Measurements from ENCODE around the gene RMND5B. TPM values are rescaled to one million over a fixed set of nuclear protein-coding genes. Genes with fewer than 3 reads are reported as not detected.

RMND5B gene
- total and polyA plus RNA-seq, 3 experiments from 2014 or later, result 22.0 to 28.8 (median 27.9) TPM

DNA sequence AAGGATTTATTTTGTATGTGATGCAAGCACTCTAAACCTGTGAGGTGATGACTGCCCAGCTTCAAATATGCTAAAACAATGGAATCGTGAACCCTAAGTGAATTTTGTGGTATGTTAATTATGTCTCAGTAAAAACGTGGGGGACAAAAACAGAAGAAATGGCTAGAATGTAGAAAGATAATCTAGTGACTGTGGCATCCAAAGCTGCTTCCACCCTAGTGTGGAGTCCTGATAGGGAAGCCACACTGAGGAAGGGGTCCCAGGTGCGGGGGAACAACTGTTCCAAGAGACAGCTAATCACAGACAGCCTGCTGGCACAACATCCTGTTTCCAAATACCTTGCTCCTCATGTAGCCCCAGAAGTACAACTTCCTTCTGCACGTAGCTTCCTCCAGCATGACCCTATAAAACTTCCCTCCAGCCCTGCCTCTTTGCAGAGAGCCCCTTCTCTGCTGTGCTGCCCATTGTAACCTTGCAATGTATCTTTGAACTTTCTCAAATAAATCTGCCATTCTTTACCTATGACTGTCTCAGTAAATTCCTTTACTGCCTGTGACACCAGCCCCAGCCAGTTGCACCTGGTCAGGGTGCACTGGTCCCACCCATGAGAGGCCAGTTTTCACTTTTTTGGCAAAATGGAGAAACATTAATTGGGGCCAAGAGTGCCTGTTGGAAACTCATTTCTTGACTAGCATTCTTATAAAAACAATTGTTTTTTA is 51.5 kb downstream of the RMND5B start:
- ChIA-PET POLR2A (no interaction called here), CTCF (no interaction called here)
- no peak overlapping the region for H3K4me3 ChIP-seq (ENCODE audit: low read length)
- peaks cover 0 to 2% (median 0%) of the 10 kb centered on the region in 5 donors for H3K9me3 Mint-ChIP-seq
- no peaks in the 10 kb centered on the region for H3K36me3 Mint-ChIP-seq
- H3K27me3 ChIP-seq (ENCODE audit: insufficient read depth, low read length, poor library complexity, severe bottlenecking), result no peaks in the 10 kb centered on the region
- no peak overlapping the region for H3K27ac ChIP-seq (ENCODE audit: low read depth, low read length)
- no peaks in the 10 kb centered on the region for H3K9me3 ChIP-seq (ENCODE audit: low read length)
- peaks cover 7 to 18% of the 10 kb centered on the region in 2 donors for H3K27me3 Mint-ChIP-seq
- no peaks in the 10 kb centered on the region for H3K4me1 ChIP-seq (ENCODE audit: insufficient read depth, low read length)
- no peaks in the 10 kb centered on the region for H3K36me3 ChIP-seq (ENCODE audit: insufficient read depth, low read length)
- H3K27ac Mint-ChIP-seq, result no peak overlapping the region
- H3K4me3 Mint-ChIP-seq, result no peak overlapping the region
- DNase-seq, result no peak
- no peaks in the 10 kb centered on the region for H3K4me1 Mint-ChIP-seq

DNA sequence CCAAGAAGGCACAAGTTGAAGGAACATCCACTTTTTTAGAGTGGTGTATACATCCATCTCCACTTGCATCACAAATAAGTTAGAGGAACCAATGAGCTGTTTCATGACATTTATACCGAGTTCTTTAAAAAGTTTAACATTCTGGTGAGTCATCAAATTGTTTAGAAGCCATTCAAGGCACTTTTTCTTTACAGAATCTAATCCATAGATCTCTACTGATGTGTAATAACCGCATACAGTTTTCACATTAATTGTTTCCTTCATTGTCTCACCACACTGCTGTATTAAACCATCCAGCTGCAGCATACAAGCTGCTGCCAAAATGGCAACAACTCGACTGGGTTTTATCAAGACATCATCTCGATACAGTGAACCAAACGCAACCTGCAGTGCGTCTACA is 55.6 kb downstream of the RMND5B start:
- H3K36me3 ChIP-seq (ENCODE audit: insufficient read depth, low read length), result no peaks in the 10 kb centered on the region
- Mint-ChIP-seq H3K4me1 (no peaks in the 10 kb centered on the region), H3K9me3 (no peaks in the 10 kb centered on the region), H3K36me3 (no peaks in the 10 kb centered on the region), H3K27me3 (peaks cover 0 to 9% of the 10 kb centered on the region in 2 donors), H3K4me3 (no peak overlapping the region), H3K27ac (no peak overlapping the region)
- DNase-seq, result no peak
- H3K4me3 ChIP-seq (ENCODE audit: low read length), result no peak overlapping the region
- no peak overlapping the region for H3K27ac ChIP-seq (ENCODE audit: low read depth, low read length)
- no peaks in the 10 kb centered on the region for H3K9me3 ChIP-seq (ENCODE audit: low read length)
- POLR2A ChIA-PET, result no interaction called here
- CTCF ChIA-PET, result interaction anchor here (0.7 kb wide), 1 partner anchor 125 kb away, joined by 3 read pairs; no protein-coding TSS in a partner anchor
- H3K27me3 ChIP-seq (ENCODE audit: insufficient read depth, low read length, poor library complexity, severe bottlenecking), result no peaks in the 10 kb centered on the region
- no peaks in the 10 kb centered on the region for H3K4me1 ChIP-seq (ENCODE audit: insufficient read depth, low read length)

DNA sequence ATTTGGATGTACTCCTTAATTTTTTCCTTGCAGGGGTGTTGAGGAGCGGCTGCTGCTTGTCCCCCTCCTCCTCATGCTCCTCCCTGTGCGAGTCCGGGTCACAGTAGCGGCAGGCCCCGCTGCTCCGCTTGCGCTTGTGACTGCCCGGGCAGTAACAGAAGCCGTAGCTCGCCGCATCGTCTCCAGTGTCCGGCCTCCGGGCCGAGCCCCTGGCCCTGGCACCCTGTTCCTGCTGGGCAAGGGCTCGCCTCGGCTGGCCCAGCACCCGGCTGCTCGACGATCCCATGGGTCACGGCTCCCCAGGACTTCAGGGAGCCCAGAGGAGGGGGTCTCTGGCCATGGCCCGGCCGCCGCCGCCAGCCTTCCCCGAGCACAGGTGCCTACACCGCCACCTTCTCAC is 56.2 kb downstream of the RMND5B start, which contains the start of gene GMCL2:
TSS of gene GMCL2 (minus strand) at position 358 of the 400 bp plus-strand sequence. CDS start at position 286, 72 bp downstream.
- Mint-ChIP-seq H3K27me3 (peaks cover 0 to 9% of the 10 kb centered on the region in 2 donors), H3K9me3 (no peaks in the 10 kb centered on the region), H3K4me3 (no peak within 1 kb of the TSS), H3K27ac (no peak within 1 kb of the TSS), H3K36me3 (no peaks in the 10 kb centered on the region), H3K4me1 (no peaks in the 10 kb centered on the region)
- DNase-seq, result no peak
- Histone ChIP-seq H3K27ac (ENCODE audit: low read depth, low read length) (no peak within 1 kb of the TSS), H3K36me3 (ENCODE audit: insufficient read depth, low read length) (no peaks in the 10 kb centered on the region), H3K4me1 (ENCODE audit: insufficient read depth, low read length) (no peaks in the 10 kb centered on the region), H3K9me3 (ENCODE audit: low read length) (no peaks in the 10 kb centered on the region), H3K27me3 (ENCODE audit: insufficient read depth, low read length, poor library complexity, severe bottlenecking) (no peaks in the 10 kb centered on the region), H3K4me3 (ENCODE audit: low read length) (no peak within 1 kb of the TSS)
- CTCF ChIA-PET, result interaction anchor here (1.6 kb wide), 1 partner anchor 14 kb away, joined by 3 read pairs; no protein-coding TSS in a partner anchor
- POLR2A ChIA-PET, result no interaction called here

DNA sequence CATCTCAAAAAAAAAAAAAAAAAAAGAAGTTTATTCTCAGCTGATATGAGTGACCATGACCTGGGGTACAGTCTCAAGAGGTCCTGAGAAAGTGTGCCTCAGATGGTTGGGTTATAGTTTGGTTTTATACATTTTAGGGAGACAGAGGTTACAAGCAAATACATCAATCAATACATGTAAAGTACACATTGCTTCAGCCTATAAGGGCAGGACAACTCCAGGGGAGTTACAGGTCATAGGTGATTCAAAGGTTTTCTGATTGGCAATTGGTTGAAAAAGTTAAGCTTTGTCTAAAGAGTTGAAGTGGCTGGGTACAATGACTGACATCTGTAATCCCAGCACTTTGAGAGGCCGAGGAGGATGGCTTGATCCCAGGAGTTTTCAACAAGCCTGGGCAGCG is 58.6 kb downstream of the RMND5B start:
- Histone ChIP-seq H3K9me3 (ENCODE audit: low read length) (no peaks in the 10 kb centered on the region), H3K27ac (ENCODE audit: low read depth, low read length) (no peak overlapping the region), H3K4me3 (ENCODE audit: low read length) (no peak overlapping the region), H3K4me1 (ENCODE audit: insufficient read depth, low read length) (peaks cover 17% of the 10 kb centered on the region), H3K27me3 (ENCODE audit: insufficient read depth, low read length, poor library complexity, severe bottlenecking) (no peaks in the 10 kb centered on the region), H3K36me3 (ENCODE audit: insufficient read depth, low read length) (no peaks in the 10 kb centered on the region)
- Mint-ChIP-seq H3K27me3 (peaks cover 2 to 9% of the 10 kb centered on the region in 2 donors), H3K4me3 (no peak overlapping the region), H3K9me3 (peaks cover 0 to 3% (median 0%) of the 10 kb centered on the region in 5 donors), H3K4me1 (peaks cover 17 to 22% (median 18%) of the 10 kb centered on the region in 3 donors), H3K27ac (peak overlapping the region in 1 of 8 donors; percentile 15), H3K36me3 (no peaks in the 10 kb centered on the region)
- ChIA-PET CTCF (interaction anchor here (1.2 to 1.8 kb wide), 2 partner anchors 25 to 45 kb away, joined by 3 to 7 read pairs; no protein-coding TSS in a partner anchor), POLR2A (no interaction called here)
- DNase-seq, result no peak

DNA sequence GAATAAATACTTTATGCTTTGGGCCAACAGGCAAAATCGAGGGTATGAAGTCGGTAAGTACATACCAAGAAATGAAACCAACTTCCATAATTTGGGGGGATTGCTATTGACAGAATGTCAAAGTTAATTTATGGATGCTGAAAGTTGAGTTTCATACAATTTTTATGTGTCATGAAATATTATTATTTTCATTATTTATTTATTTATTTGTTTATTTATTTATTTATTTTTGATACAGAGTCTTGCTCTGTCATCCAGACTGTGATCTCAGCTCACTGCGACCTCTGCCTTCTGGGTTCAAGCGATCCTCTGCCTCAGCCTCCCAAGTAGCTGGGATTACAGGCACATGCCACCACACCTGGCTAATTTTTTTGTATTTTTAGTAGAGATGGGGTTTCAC is 60.8 kb downstream of the RMND5B start:
- no peaks in the 10 kb centered on the region for H3K27me3 ChIP-seq (ENCODE audit: insufficient read depth, low read length, poor library complexity, severe bottlenecking)
- no peaks in the 10 kb centered on the region for H3K36me3 ChIP-seq (ENCODE audit: insufficient read depth, low read length)
- peaks cover 22 to 27% (median 24%) of the 10 kb centered on the region in 3 donors for H3K4me1 Mint-ChIP-seq
- ChIA-PET CTCF (no interaction called here), POLR2A (no interaction called here)
- no peaks in the 10 kb centered on the region for H3K36me3 Mint-ChIP-seq
- H3K4me3 ChIP-seq (ENCODE audit: low read length), result no peak overlapping the region
- H3K4me3 Mint-ChIP-seq, result no peak overlapping the region
- peaks cover 18% of the 10 kb centered on the region for H3K4me1 ChIP-seq (ENCODE audit: insufficient read depth, low read length)
- no peak for DNase-seq
- peaks cover 2 to 9% of the 10 kb centered on the region in 2 donors for H3K27me3 Mint-ChIP-seq
- H3K9me3 ChIP-seq (ENCODE audit: low read length), result no peaks in the 10 kb centered on the region
- H3K27ac ChIP-seq (ENCODE audit: low read depth, low read length), result no peak overlapping the region
- no peak overlapping the region for H3K27ac Mint-ChIP-seq
- peaks cover 0 to 3% (median 0%) of the 10 kb centered on the region in 5 donors for H3K9me3 Mint-ChIP-seq

DNA sequence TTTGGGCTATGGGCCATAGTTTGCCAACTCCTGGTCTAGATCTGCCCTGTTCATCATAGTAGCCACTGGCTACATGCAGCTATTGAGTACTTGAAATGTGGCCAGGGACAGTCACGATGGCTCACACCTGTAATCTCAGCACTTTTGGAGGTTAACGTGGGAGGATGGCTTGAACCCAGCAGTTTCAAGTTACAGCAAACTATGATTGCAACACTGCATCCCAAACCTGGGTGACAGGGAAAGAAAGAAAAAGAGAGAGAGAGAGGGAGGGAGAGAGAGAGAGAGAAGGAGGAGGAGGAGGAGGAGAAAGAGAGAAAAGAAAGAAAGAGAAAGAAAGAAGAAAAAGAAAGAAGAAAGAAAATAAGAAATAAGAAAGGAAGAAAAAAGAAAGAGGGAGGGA is 61.4 kb downstream of the RMND5B start:
- ChIA-PET POLR2A (no interaction called here), CTCF (no interaction called here)
- Histone ChIP-seq H3K27me3 (ENCODE audit: insufficient read depth, low read length, poor library complexity, severe bottlenecking) (no peaks in the 10 kb centered on the region), H3K36me3 (ENCODE audit: insufficient read depth, low read length) (no peaks in the 10 kb centered on the region), H3K27ac (ENCODE audit: low read depth, low read length) (no peak overlapping the region), H3K4me3 (ENCODE audit: low read length) (no peak overlapping the region), H3K4me1 (ENCODE audit: insufficient read depth, low read length) (peaks cover 18% of the 10 kb centered on the region), H3K9me3 (ENCODE audit: low read length) (no peaks in the 10 kb centered on the region)
- H3K4me1 Mint-ChIP-seq, result peaks cover 22 to 27% (median 24%) of the 10 kb centered on the region in 3 donors
- H3K27me3 Mint-ChIP-seq, result peaks cover 2 to 9% of the 10 kb centered on the region in 2 donors
- H3K4me3 Mint-ChIP-seq, result no peak overlapping the region
- H3K36me3 Mint-ChIP-seq, result no peaks in the 10 kb centered on the region
- H3K27ac Mint-ChIP-seq, result no peak overlapping the region
- DNase-seq, result no peak
- H3K9me3 Mint-ChIP-seq, result peaks cover 0 to 3% (median 0%) of the 10 kb centered on the region in 5 donors

DNA sequence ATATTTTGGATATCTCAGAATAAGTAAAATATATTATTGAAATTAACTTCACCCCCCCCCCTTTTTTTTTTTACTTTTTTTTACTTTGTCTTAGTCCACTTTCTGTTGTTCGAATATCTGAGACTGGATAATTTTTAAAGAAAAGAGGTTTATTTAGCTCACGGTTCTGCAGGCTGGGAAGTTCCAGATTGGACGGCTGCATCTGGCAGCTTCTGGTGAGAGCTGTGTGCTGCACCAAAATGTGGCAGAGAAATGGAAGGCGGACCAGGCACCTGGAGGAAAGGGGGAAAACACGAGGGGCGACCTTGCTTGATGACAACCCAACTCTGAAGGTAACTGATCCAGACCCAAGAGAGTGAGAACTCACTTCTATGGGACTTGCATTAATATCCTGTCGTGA is 62.0 kb downstream of the RMND5B start:
- CTCF ChIA-PET, result no interaction called here
- peaks cover 0 to 3% (median 0%) of the 10 kb centered on the region in 5 donors for H3K9me3 Mint-ChIP-seq

DNA sequence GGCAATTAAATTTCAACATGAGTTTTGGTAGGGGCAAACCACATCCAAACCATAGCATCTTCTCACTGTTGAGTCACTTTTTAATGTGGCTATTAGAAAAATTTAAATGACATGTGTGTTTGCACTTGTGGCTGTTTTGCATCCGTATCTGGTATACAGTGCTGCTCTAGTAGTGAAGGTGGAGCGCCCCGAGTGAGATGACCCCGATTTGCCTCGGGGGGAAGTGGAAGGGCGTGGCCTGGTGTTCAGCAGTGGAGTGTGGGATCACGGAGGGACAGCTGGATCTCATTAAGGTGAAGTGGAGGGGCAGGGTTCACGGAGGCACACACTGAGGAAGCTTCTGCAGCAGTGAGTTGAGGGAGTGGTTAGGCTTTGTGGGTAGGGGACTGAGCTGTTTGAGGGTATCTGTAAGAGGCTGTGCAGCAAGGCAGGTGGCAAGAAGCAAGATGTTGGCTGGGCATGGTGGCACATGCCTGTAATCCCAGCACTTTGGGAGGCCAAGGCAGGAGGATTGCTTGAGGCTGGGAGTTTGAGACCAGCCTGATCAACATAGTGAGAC is 62.5 kb downstream of the RMND5B start:
- Histone ChIP-seq H3K4me1 (ENCODE audit: insufficient read depth, low read length) (peaks cover 18% of the 10 kb centered on the region), H3K4me3 (ENCODE audit: low read length) (no peak overlapping the region), H3K27me3 (ENCODE audit: insufficient read depth, low read length, poor library complexity, severe bottlenecking) (no peaks in the 10 kb centered on the region), H3K36me3 (ENCODE audit: insufficient read depth, low read length) (no peaks in the 10 kb centered on the region), H3K27ac (ENCODE audit: low read depth, low read length) (no peak overlapping the region), H3K9me3 (ENCODE audit: low read length) (no peaks in the 10 kb centered on the region)
- Mint-ChIP-seq H3K27ac (peak overlapping the region; percentile 10 to 90 (median 62)), H3K4me3 (peak overlapping the region; percentile 24 to 78 (median 57)), H3K27me3 (peaks cover 2 to 7% of the 10 kb centered on the region in 2 donors), H3K4me1 (peaks cover 22 to 27% (median 24%) of the 10 kb centered on the region in 3 donors), H3K36me3 (no peaks in the 10 kb centered on the region), H3K9me3 (peaks cover 0 to 3% (median 0%) of the 10 kb centered on the region in 5 donors)
- CTCF ChIA-PET, result no interaction called here
- DNase-seq, result peak in 1 of 5 donors; percentile 18
- POLR2A ChIA-PET, result no interaction called here

More for the DNA sequence above, 62.0 kb downstream of the RMND5B start:
- DNase-seq, result no peak
- Histone ChIP-seq H3K4me3 (ENCODE audit: low read length) (no peak overlapping the region), H3K36me3 (ENCODE audit: insufficient read depth, low read length) (no peaks in the 10 kb centered on the region), H3K9me3 (ENCODE audit: low read length) (no peaks in the 10 kb centered on the region), H3K27me3 (ENCODE audit: insufficient read depth, low read length, poor library complexity, severe bottlenecking) (no peaks in the 10 kb centered on the region), H3K27ac (ENCODE audit: low read depth, low read length) (no peak overlapping the region), H3K4me1 (ENCODE audit: insufficient read depth, low read length) (peaks cover 18% of the 10 kb centered on the region)
- H3K27me3 Mint-ChIP-seq, result peaks cover 2 to 9% of the 10 kb centered on the region in 2 donors
- peaks cover 22 to 27% (median 24%) of the 10 kb centered on the region in 3 donors for H3K4me1 Mint-ChIP-seq
- peak overlapping the region in 4 of 8 donors; percentile 49 to 76 (median 63) for H3K27ac Mint-ChIP-seq
- H3K36me3 Mint-ChIP-seq, result no peaks in the 10 kb centered on the region
- POLR2A ChIA-PET, result no interaction called here
- H3K4me3 Mint-ChIP-seq, result peak overlapping the region in 4 of 7 donors; percentile 12 to 57 (median 34)

Measured in CD8-positive, alpha-beta memory T cell (primary cell).